ENCODE data around the gene FOXN1.

Gene FOXN1

GRCh38 chr17:28513476-28513875 lies 7.3 kb downstream of the FOXN1 start:
- no peak for DNase-seq (ENCODE audit: extremely low spot score)
- ChIA-PET POLR2A (no interaction called here), CTCF (interaction anchor here (2.1 to 5.0 kb wide), 2 partner anchors 18 to 35 kb away, joined by 6 to 28 read pairs; no protein-coding TSS in a partner anchor)
- no peak for TF ChIP-seq CTCF (IDR thresholded peaks at IDR 0.05; ENCODE audit: control extremely low read depth, extremely low read depth, low read depth, missing control alignments)

GRCh38 chr17:28514561-28515002 lies 8.4 kb downstream of the FOXN1 start:
- DNase-seq (ENCODE audit: extremely low spot score): no peak
- ChIA-PET CTCF (no interaction called here), POLR2A (no interaction called here)
- no peak for TF ChIP-seq CTCF (IDR thresholded peaks at IDR 0.05; ENCODE audit: control extremely low read depth, extremely low read depth, low read depth, missing control alignments)

- ChIA-PET POLR2A (no interaction called here), CTCF (no interaction called here)
- no peak for TF ChIP-seq CTCF (IDR thresholded peaks at IDR 0.05; ENCODE audit: control extremely low read depth, extremely low read depth, low read depth, missing control alignments)
- no peak for DNase-seq (ENCODE audit: extremely low spot score)
Observed at GRCh38 chr17:28515518-28515917, 9.4 kb downstream of the FOXN1 start.

- DNase-seq (ENCODE audit: extremely low spot score): no peak
- no peak for TF ChIP-seq CTCF (IDR thresholded peaks at IDR 0.05; ENCODE audit: control extremely low read depth, extremely low read depth, low read depth, missing control alignments)
- CTCF ChIA-PET: interaction anchor here (1.3 kb wide), 1 partner anchor 22 kb away, joined by 3 read pairs; no protein-coding TSS in a partner anchor
- POLR2A ChIA-PET: no interaction called here
Observed at GRCh38 chr17:28518132-28518531, 12.0 kb downstream of the FOXN1 start.

GRCh38 chr17:28518578-28518977 lies 12.4 kb downstream of the FOXN1 start:
- TF ChIP-seq CTCF (IDR thresholded peaks at IDR 0.05; ENCODE audit: control extremely low read depth, extremely low read depth, low read depth, missing control alignments): no peak
- POLR2A ChIA-PET: no interaction called here
- CTCF ChIA-PET: interaction anchor here (1.3 kb wide), 1 partner anchor 21 kb away, joined by 3 read pairs; no protein-coding TSS in a partner anchor

GRCh38 chr17:28519236-28519635 lies 13.1 kb downstream of the FOXN1 start:
- CTCF ChIA-PET: interaction anchor here (1.2 to 2.9 kb wide), 3 partner anchors 9 to 21 kb away, joined by 3 to 15 read pairs (median 4); no protein-coding TSS in a partner anchor
- no peak for DNase-seq (ENCODE audit: extremely low spot score)
- POLR2A ChIA-PET: no interaction called here
- no peak for TF ChIP-seq CTCF (IDR thresholded peaks at IDR 0.05; ENCODE audit: control extremely low read depth, extremely low read depth, low read depth, missing control alignments)

More at GRCh38 chr17:28518578-28518977, 12.4 kb downstream of the FOXN1 start:
- no peak for DNase-seq (ENCODE audit: extremely low spot score)
